K562 (cell line): ENCODE measurements around the gene EYA2. TPM values are rescaled to one million over a fixed set of nuclear protein-coding genes. Genes with fewer than 3 reads are reported as not detected.
A peak's percentile ranks its signal among the peaks of the same experiment; 100 is the strongest.

Experiments used
- ATF6 ChIP-seq: sonication (generic); formaldehyde crosslinking; IDR thresholded peaks from 2 replicates; pipeline ENCODE4 v1.4.0; 2020; ENCODE audit warnings: mild to moderate bottlenecking, missing genetic modification reagents
- ATF7 ChIP-seq: fragments of 450-650 bp; IDR thresholded peaks from 2 replicates; pipeline ENCODE4 v1.7.1; 2014; ENCODE audit warnings: mild to moderate bottlenecking, moderate library complexity
- FOSL1 ChIP-seq: fragments of 200-800 bp; sonication (Bioruptor generic); conservative IDR thresholded peaks from 2 replicates; pipeline ENCODE4 v1.6.1; 2016; ENCODE audit warnings: missing genetic modification characterization, missing compliant biosample characterization
- GMEB1 ChIP-seq: fragments of 250-450 bp; sonication (Bioruptor Pico); IDR thresholded peaks from 2 replicates; pipeline ENCODE4 v1.4.0; 2020; ENCODE audit warnings: mild to moderate bottlenecking
- NR3C1 ChIP-seq: sonication (generic); formaldehyde crosslinking; IDR thresholded peaks from 2 replicates; pipeline ENCODE4 v1.8.1; 2022; ENCODE audit warnings: missing genetic modification reagents
- SMARCA4 ChIP-seq: fragments of 450-650 bp; IDR thresholded peaks from 2 replicates; pipeline ENCODE4 v1.6.1; 2016
- SRSF9 ChIP-seq: fragments of 200-400 bp; formaldehyde crosslinking; IDR thresholded peaks from 2 replicates; pipeline ENCODE4 v1.6.1; 2017; ENCODE audit warnings: low read depth, low read length, borderline replicate concordance
- ZFP36 ChIP-seq: fragments of 150-350 bp; IDR thresholded peaks from 2 replicates; pipeline ENCODE4 v1.6.1; 2018; ENCODE audit warnings: low read length, low read depth; ENCODE audit not compliant: partially characterized antibody
- ZKSCAN8 ChIP-seq: fragments of 200-800 bp; sonication (Bioruptor generic); IDR thresholded peaks from 2 replicates; pipeline ENCODE4 v1.6.1; 2016; ENCODE audit warnings: missing genetic modification characterization, missing compliant biosample characterization
- ZMIZ1 ChIP-seq, 2 experiments: fragments of 150-350 bp in 1 of 2; IDR thresholded peaks; 2 replicates each; pipeline ENCODE4 v1.6.1; 2012 to 2016; ENCODE audit warnings: low read depth in 2 of 2, low read length in 2 of 2, mild to moderate bottlenecking in 1 of 2, moderate library complexity in 1 of 2
- ZNF318 ChIP-seq, 2 experiments: fragments of 450-650 bp; IDR thresholded peaks; 2 replicates each; pipeline ENCODE4 v1.6.1; 2016; ENCODE audit warnings: mild to moderate bottlenecking in 2 of 2, borderline replicate concordance in 1 of 2, low read depth in 1 of 2, moderate library complexity in 1 of 2
- polyA plus RNA-seq, 8 experiments: library from polyadenylated mRNA; depleted of rRNA in 4 of 8; stranded (reverse) in 5 of 8; unstranded in 3 of 8; fragments of >200 nt; fragmentation: Nextera tagmentation in 2 of 8; fragmentation: Illumina TruSeq in 1 of 8; extraction: Ambion mirVana in 2 of 8; extraction: Trizol in 1 of 8; gene quantifications; 2 replicates each; pipeline versions ENCODE4 v1.2.1 to v1.2.3, GENCODE V29; 2011 to 2014; ENCODE audit warnings: inconsistent platforms in 1 of 8, missing spikeins in 1 of 8
- total RNA-seq, 7 experiments: library from RNA; depleted of rRNA in 6 of 7; stranded (reverse); fragments of >200 nt in 6 of 7; fragmentation: Illumina TruSeq in 2 of 7; extraction: Trizol in 2 of 7; gene quantifications; 2 replicates each; pipeline versions ENCODE4 v1.2.1 to v1.2.3, GENCODE V29; 2011 to 2021; ENCODE audit warnings: low replicate concordance in 1 of 7

EYA2 gene
- total and polyA plus RNA-seq, 9 of the 15 experiments (the other 6 are each of a cell fraction or from before 2014, with no cell fraction given) = 0.03 TPM; not detected in 8

- TF ChIP-seq ATF7 (peak; percentile 66; the same call in 1 of the 2 replicates), ATF6 (CRISPR knock-in tag) (no peak), ZKSCAN8 (CRISPR knock-in tag) (no peak), ZMIZ1 (IDR thresholded peaks at IDR 0.05; ENCODE audit: low read depth in 2 of 2, low read length in 2 of 2) (no peak), SMARCA4 (no peak), ZFP36 (no peak), GMEB1 (no peak), FOSL1 (tag) (peak; percentile 27; the same call in 1 of the 2 replicates), NR3C1 (CRISPR knock-in tag) (no peak), SRSF9 (no peak), ZNF318 (IDR thresholded peaks at IDR 0.05; ENCODE audit: borderline replicate concordance in 1 of 2, low read depth in 1 of 2) (no peak)
These were observed 76.4 kb downstream of the EYA2 start (continued) for GRCh38 chr20:46970937-46971630.
